ENCODE measurements around the gene FAM200C.
A peak's percentile ranks its signal among the peaks of the same experiment; 100 is the strongest.

FAM200C gene

GRCh38 chr5:160390787-160391696 lies 8.8 kb downstream of the FAM200C start:
- DNase-seq (ENCODE audit: low read depth): peak; percentile 11
- H3K4me3 ChIP-seq (ENCODE audit: low read depth, low read length): no peak overlapping the region
- peak; percentile 35 for TF ChIP-seq CTCF (IDR thresholded peaks at IDR 0.05; ENCODE audit: insufficient read depth, low read depth, low read length, missing control alignments)

DNA sequence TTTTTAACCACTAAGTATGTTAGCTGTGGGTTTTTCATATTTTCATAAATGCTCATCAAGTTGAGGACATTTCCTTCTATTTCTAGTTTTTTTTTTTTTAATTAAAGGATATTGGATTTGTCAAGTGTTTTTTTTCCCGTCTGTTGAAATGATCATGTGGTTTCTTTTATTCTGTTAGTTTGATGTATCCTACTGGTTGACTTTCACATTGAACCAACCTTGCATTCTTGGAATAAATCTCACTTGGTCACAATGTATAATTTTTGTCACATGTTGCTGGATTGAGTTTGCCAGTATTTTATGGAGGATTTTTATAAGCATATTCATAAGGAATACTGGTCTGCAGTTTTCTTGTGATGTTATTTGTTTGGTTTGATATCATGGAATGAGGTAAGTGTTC lies 12.4 kb downstream of the FAM200C start:
- no peak overlapping the region for H3K4me3 ChIP-seq (ENCODE audit: low read depth, low read length)
- TF ChIP-seq CTCF (IDR thresholded peaks at IDR 0.05; ENCODE audit: insufficient read depth, low read depth, low read length, missing control alignments): no peak
- no peak for DNase-seq (ENCODE audit: low read depth)

- H3K4me3 ChIP-seq (ENCODE audit: low read depth, low read length): no peak overlapping the region
- DNase-seq (ENCODE audit: low read depth): no peak
- no peak for TF ChIP-seq CTCF (IDR thresholded peaks at IDR 0.05; ENCODE audit: insufficient read depth, low read depth, low read length, missing control alignments)
Observed at GRCh38 chr5:160385496-160385895, 14.4 kb downstream of the FAM200C start.

GRCh38 chr5:160384681-160385080 lies 15.2 kb downstream of the FAM200C start:
- DNase-seq (ENCODE audit: low read depth): no peak
- TF ChIP-seq CTCF (IDR thresholded peaks at IDR 0.05; ENCODE audit: insufficient read depth, low read depth, low read length, missing control alignments): no peak
- no peak overlapping the region for H3K4me3 ChIP-seq (ENCODE audit: low read depth, low read length)

GRCh38 chr5:160382346-160382745 lies 17.5 kb downstream of the FAM200C start:
- no peak for TF ChIP-seq CTCF (IDR thresholded peaks at IDR 0.05; ENCODE audit: insufficient read depth, low read depth, low read length, missing control alignments)
- DNase-seq (ENCODE audit: low read depth): no peak

DNA sequence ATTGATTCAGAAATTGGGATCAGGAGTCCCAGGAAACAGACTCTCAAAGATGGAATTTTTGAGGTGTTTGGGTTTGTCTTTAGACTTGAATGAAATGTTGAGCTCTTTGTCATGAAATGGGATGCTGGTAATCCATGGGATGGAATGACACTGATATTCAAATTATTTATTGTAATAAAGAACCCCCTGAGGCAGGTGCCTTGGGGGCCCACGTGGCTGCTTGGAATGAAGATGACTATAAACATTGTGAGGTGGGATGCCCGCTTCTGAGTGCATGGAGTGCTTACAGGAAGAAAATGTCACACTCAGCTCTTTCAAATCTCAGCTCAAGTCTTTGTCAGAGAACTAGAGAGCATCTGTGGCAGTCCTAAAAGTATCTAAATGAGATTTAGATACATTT lies 19.8 kb downstream of the FAM200C start:
- TF ChIP-seq CTCF (IDR thresholded peaks at IDR 0.05; ENCODE audit: insufficient read depth, low read depth, low read length, missing control alignments): no peak
- no peak overlapping the region for H3K4me3 ChIP-seq (ENCODE audit: low read depth, low read length)
- DNase-seq (ENCODE audit: low read depth): no peak

More at GRCh38 chr5:160382346-160382745, 17.5 kb downstream of the FAM200C start:
- H3K4me3 ChIP-seq (ENCODE audit: low read depth, low read length): no peak overlapping the region
